GM23248 (cell line): ENCODE data around the gene GABBR2.

Experiments used
- EZH2 ChIP-seq: fragments of 200-600 bp; sonication (generic); IDR thresholded peaks from 2 replicates; pipeline ENCODE4 v1.6.1; 2018; ENCODE audit warnings: antibody characterized with exemption, mild to moderate bottlenecking; ENCODE audit not compliant: insufficient read depth, poor library complexity, severe bottlenecking
- EZH2phosphoT487 ChIP-seq: fragments of 200-600 bp; sonication (generic); IDR thresholded peaks from 2 replicates; pipeline ENCODE4 v1.6.1; 2018; ENCODE audit warnings: antibody characterized with exemption, moderate library complexity, mild to moderate bottlenecking, low read depth; ENCODE audit not compliant: insufficient read depth

DNA sequence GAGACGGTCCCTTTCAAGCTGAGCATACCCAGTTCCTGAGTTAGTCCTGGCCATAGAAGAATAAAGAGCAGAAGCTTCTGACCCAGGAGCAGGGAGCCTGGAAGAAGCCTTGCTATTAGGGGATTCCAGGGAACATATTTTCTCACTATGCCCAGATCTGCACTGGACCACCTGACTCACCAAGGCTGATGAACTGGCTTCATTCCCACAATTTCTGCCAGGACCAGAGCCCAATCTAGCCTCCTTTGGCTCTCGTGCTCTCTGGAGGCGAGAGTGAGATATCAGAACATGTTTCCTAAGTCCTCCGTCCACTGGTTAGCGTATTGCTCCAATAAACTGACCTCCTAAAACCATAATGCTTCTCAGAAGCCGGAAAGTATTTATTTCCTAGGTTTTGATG lies 9.9 kb downstream of the GABBR2 start:
- TF ChIP-seq EZH2phosphoT487 (no peak), EZH2 (no peak)
